ENCODE results near the gene MAP4K4.

- no peak for TF ChIP-seq POLR2A (IDR thresholded peaks at IDR 0.05)
- no peak for TF ChIP-seq CTCF (IDR thresholded peaks at IDR 0.05)
Measured at GRCh38 chr2:101689114-101689825, 8.2 kb upstream of the MAP4K4 start.

All from adrenal gland (tissue), 5 donors.